ENCODE results near the gene GREM2.

DNA sequence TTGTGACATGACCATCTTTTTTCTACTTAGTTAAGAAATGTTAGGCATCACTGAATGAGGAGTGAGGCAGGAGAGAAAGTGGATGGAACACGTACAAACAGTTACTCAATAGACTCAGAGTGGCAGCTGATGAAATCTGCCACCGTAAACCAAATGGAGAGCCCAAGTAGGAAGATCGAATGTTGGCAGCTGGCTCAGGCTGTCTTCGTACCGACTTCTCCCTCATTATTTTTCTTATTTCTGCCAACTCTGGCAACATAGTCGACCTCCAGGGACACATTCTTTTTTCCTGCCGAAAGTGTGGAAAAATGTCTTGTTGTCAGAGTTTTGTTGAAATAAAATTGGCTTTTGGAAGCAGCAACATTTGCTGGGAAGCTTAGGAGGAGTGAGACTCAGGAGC is 143.3 kb downstream of the GREM2 start:
- TF ChIP-seq, protein P1, sequence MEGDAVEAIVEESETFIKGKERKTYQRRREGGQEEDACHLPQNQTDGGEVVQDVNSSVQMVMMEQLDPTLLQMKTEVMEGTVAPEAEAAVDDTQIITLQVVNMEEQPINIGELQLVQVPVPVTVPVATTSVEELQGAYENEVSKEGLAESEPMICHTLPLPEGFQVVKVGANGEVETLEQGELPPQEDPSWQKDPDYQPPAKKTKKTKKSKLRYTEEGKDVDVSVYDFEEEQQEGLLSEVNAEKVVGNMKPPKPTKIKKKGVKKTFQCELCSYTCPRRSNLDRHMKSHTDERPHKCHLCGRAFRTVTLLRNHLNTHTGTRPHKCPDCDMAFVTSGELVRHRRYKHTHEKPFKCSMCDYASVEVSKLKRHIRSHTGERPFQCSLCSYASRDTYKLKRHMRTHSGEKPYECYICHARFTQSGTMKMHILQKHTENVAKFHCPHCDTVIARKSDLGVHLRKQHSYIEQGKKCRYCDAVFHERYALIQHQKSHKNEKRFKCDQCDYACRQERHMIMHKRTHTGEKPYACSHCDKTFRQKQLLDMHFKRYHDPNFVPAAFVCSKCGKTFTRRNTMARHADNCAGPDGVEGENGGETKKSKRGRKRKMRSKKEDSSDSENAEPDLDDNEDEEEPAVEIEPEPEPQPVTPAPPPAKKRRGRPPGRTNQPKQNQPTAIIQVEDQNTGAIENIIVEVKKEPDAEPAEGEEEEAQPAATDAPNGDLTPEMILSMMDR (IDR thresholded peaks at IDR 0.05) = no peak
- TF ChIP-seq POLR2AphosphoS5 (IDR thresholded peaks at IDR 0.05; ENCODE audit: low read depth, low read length) = no peak
- TF ChIP-seq, protein P2, sequence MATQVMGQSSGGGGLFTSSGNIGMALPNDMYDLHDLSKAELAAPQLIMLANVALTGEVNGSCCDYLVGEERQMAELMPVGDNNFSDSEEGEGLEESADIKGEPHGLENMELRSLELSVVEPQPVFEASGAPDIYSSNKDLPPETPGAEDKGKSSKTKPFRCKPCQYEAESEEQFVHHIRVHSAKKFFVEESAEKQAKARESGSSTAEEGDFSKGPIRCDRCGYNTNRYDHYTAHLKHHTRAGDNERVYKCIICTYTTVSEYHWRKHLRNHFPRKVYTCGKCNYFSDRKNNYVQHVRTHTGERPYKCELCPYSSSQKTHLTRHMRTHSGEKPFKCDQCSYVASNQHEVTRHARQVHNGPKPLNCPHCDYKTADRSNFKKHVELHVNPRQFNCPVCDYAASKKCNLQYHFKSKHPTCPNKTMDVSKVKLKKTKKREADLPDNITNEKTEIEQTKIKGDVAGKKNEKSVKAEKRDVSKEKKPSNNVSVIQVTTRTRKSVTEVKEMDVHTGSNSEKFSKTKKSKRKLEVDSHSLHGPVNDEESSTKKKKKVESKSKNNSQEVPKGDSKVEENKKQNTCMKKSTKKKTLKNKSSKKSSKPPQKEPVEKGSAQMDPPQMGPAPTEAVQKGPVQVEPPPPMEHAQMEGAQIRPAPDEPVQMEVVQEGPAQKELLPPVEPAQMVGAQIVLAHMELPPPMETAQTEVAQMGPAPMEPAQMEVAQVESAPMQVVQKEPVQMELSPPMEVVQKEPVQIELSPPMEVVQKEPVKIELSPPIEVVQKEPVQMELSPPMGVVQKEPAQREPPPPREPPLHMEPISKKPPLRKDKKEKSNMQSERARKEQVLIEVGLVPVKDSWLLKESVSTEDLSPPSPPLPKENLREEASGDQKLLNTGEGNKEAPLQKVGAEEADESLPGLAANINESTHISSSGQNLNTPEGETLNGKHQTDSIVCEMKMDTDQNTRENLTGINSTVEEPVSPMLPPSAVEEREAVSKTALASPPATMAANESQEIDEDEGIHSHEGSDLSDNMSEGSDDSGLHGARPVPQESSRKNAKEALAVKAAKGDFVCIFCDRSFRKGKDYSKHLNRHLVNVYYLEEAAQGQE (IDR thresholded peaks at IDR 0.05; ENCODE audit: insufficient read depth in 1 of 2, low read depth in 2 of 2, low read length in 1 of 2) = no peak
- TF ChIP-seq TCF7L2 (IDR thresholded peaks at IDR 0.05; ENCODE audit: low read depth, low read length) = no peak
- no peak for TF ChIP-seq SIN3A (IDR thresholded peaks at IDR 0.05; ENCODE audit: borderline replicate concordance, insufficient read depth, low read depth, low read length)
